GM19025 (cell line): Measurements from ENCODE around the gene ERBB3.
A peak's percentile ranks its signal among the peaks of the same experiment; 100 is the strongest.
"Not testable (repeated sequence)": the region's sequence is repeated elsewhere in the genome, so short reads cannot be mapped to it uniquely, and the experiment has no call there.

Experiments used
- ATAC-seq: cut with Tn5 transposase; IDR thresholded peaks from one replicate; pipeline ENCODE4 v1.9.1; 2021; ENCODE audit warnings: mild to moderate bottlenecking, low read depth, moderate library complexity; ENCODE audit not compliant: unreplicated experiment

The ERBB3 gene

DNA sequence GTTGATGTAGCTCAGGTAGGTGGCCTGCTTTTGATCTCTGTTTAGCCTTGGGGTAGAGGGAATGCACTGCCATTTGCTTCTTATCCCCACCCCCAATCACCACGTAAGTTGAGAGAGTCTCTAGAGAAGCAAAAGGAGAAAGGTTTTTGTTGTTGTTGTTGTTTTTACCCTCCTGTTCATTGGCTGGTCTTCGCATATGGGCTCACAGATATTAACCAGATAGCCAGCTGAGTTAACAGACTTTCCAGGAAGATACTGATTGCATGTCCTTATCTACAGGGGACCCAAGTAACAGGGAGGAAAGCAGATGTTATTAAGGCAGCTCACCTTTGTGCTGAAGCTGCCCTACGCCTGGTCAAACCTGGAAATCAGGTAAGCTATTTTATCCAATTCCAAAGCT, 27.3 kb downstream of the ERBB3 start:
- ATAC-seq: no peak

DNA sequence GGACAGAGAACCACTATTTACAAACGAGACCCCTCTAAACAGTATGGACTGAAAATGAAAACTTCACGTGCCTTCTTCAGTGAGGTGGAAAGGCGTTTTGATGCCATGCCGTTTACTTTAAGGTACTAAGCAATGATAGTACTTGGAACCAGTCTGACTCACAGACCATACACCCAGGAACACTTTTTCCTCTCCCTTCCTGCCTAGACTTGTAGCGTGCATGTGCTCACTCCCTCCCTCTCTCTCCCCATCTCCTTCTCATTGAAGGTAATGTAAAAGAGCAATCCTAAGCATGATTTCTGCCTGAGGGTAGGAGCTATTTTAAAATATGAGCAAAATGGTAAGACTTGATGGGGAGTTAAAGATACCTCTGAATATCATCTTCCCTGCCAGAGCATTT, 30.6 kb downstream of the ERBB3 start:
- no peak for ATAC-seq

- no peak for ATAC-seq
Observed at GRCh38 chr12:56114084-56114483, 34.1 kb downstream of the ERBB3 start.

GRCh38 chr12:56115329-56115728, 35.4 kb downstream of the ERBB3 start:
- ATAC-seq: no peak

- peak; percentile 35 for ATAC-seq
Observed at GRCh38 chr12:56116267-56117081, 36.5 kb downstream of the ERBB3 start, which contains the start of gene RPL41. RPL41 (plus strand) TSS chr12:56116633.

GRCh38 chr12:56117082-56117706, 37.2 kb downstream of the ERBB3 start:
- not testable (repeated sequence) for ATAC-seq

DNA sequence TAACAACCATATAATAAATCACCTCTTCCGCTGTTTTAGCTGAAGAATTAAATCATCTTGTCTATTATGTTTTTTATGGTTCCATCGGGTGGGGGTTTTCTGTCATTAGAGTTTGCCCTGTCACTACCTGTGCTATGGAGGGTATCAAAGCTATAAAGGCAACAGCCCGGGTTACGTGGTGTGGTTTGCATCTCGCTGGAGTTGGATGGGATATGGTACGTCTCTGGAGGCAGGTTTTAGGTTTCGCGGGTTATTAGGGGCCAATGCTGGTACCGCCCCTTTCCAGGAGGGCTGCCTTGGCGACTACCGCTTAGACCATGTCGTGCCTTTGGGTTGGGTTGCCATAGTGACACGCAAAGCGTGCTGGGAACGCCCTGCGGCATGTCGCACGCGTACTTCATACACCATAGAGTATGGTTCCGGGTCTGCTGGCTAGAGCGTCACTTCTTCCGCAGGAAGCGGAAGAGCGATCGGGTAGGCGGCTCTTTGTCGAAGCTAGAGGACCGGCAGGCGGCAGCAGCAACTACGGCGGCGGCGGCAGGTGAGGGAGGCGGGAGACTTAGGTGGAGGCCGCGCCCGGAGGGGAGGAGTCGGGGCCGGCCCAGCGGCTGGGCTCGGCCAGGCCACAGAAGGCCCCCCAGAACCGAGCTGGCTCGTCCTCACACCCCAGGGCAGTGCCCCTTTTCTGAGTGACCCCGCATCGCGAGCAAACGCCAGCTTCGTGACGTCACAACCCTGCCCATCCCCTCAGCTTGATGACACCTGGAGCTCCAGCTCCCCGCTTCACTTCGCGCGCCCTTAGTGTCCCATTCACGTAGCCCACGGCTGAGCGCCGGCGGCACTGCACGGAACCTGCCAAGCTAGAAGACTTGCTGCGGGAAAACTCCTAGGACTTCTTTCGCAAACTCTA, 38.1 kb downstream of the ERBB3 start, which contains the start of gene ZC3H10:
Gene ZC3H10, plus strand, starts transcription at position 489 of the 910 bp plus-strand sequence. CDS start 2,297 bp downstream, outside the sequence.
- peak; percentile 78 for ATAC-seq

DNA sequence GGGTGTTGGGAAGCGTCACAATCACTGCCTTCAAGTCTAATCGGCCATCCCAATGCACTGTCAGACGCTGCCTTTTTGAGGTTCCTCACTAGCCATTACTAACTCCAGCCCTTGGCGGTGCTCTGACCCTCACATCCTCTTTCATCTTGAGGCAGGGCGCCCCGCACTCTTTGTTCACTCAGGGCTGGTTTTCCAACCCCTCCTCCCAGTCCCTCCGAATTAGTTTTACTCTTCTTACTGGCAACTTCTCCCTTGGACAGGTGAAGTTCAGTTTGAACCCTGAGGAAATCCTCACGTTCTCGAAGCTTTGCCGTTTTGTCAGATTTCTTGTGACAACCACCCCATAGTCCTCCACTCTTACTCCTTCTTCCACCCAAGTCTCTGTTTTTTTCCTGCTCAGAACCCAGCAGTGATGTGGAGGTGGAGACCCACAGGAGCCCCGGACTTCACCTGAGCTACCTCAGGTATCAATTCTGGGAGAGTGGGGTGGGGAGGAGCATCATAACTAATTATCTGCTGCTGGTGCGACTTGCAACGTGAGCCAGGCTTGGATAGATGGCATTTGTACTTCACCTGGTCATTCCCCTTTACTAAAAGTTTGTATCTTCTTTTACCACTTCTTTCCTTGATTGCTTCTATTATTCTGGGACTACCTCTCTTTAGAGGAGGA, 38.9 kb downstream of the ERBB3 start:
- ATAC-seq: no peak

GRCh38 chr12:56119361-56119796, 39.4 kb downstream of the ERBB3 start:
- ATAC-seq: no peak

DNA sequence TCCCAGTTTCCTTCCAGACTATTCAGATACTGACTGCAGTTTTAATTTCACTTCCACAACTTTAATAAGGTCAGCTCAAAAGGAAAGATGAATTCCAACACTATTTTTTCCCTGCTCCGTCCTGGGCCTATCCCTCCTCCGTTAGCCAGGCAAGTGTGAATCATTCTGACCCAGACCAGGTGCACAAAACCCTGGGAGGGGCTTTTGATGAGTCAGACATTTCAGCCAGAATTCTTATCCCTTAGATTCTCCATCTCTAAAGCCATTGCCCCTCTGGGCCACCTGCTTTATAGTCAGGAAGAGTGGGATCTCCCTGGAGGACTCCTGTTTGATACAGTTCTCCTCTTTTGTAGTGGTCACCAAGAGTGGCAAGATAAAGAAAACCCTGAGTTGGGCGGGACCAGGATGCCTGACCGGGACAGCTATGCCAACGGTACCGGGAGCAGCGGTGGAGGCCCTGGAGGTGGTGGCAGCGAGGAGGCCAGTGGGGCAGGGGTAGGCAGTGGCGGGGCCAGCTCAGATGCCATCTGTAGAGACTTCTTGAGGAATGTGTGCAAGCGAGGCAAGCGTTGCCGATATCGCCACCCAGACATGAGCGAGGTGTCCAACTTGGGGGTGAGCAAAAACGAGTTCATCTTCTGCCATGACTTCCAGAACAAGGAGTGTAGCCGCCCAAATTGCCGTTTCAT, 40.3 kb downstream of the ERBB3 start:
- ATAC-seq: no peak

DNA sequence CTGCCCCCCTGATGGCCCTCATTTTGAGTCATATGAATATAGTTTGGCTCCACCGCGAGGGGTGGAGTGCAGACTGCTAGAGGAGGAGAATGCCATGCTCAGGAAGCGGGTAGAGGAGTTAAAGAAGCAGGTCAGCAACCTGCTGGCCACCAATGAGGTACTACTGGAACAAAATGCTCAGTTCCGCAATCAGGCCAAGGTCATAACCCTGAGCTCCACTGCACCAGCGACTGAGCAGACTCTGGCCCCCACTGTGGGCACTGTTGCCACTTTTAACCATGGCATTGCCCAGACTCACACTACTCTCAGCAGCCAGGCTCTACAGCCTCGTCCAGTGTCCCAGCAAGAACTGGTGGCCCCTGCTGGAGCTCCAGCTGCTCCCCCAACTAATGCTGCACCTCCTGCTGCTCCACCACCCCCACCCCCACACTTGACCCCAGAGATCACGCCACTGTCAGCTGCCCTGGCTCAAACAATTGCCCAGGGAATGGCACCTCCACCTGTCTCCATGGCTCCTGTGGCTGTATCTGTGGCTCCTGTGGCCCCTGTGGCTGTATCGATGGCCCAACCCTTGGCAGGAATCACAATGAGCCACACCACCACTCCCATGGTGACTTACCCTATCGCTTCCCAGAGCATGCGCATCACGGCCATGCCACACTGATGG, 41.4 kb downstream of the ERBB3 start:
- ATAC-seq: no peak

- no peak for ATAC-seq
Observed at GRCh38 chr12:56122637-56123036, 42.7 kb downstream of the ERBB3 start.

- ATAC-seq: no peak
Observed at GRCh38 chr12:56124133-56124532, 44.2 kb downstream of the ERBB3 start.

DNA sequence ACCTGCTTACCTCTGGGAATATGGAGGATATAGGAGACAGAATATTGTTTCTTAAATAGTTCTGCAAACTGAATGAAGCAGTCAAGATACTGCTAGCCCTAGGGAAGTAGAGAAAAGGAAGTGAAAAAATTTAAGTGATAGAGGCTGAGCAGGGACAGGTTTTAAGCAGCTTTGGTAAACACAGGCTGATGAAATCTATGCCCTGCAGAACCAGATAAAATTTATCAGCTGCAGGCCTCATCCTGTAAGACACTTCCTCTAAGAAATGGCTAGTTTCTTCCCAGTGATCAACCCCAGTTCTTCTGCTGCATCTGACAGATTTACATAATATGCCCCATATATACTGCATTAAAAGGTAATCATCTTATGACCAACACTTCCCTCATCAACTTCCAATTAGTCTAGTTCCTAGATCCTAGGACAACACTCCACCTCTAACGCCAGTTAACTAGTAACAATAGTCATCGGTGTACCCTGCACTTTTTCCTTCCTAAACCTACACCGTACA, 46.8 kb downstream of the ERBB3 start:
- ATAC-seq: no peak

DNA sequence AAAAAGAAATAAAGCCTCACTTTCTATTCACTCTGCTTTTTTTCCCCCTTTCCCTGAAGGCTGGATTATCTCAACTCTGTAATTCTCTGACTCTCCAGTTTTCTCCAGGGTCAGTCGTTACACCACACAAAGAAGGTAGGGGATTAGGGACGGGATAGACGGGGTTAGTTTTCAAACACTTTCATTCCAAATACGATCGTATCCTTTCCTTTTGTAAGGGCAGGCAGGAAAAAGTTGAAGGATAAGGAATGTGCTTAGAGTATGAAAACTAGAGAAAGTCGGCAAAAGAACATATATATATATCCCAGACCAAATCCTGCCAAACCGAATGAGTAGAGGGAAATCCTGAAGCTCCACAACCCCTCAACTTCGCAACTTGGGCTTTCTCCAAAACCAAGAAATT, 47.5 kb downstream of the ERBB3 start:
- no peak for ATAC-seq

DNA sequence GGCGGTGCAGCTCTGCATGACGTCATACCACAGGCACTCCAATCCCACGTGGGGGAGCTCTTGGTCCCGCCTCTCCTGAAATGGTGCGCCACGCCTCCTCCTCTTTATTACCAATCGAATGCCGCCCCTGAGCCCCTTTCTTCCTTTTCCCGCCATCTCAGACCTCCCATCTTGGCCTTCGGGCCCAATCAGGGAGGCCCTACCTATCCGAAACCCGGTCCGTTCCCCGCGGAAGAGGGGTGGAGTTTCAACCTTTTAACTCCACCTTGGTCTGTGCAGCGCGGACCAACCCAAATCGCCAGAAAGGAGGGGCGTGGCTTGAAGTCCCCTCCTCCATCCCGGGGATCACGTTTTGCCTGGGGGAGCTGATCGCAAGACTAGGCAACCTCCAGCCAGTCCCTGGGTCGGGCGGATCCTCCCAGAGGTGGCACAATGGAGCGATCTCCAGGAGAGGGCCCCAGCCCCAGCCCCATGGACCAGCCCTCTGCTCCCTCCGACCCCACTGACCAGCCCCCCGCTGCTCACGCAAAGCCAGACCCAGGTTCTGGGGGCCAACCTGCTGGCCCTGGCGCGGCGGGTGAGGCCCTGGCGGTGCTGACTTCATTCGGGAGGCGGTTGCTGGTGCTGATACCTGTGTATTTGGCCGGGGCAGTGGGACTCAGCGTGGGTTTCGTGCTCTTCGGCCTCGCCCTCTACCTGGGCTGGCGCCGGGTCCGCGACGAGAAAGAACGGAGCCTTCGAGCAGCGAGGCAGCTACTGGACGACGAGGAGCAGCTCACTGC, 48.1 kb downstream of the ERBB3 start, which contains the start of gene ESYT1:
Gene ESYT1, plus strand, starts transcription at position 380 of the 782 bp plus-strand sequence. Its CDS starts 53 bp downstream, at position 433.
- ATAC-seq: peak; percentile 91

DNA sequence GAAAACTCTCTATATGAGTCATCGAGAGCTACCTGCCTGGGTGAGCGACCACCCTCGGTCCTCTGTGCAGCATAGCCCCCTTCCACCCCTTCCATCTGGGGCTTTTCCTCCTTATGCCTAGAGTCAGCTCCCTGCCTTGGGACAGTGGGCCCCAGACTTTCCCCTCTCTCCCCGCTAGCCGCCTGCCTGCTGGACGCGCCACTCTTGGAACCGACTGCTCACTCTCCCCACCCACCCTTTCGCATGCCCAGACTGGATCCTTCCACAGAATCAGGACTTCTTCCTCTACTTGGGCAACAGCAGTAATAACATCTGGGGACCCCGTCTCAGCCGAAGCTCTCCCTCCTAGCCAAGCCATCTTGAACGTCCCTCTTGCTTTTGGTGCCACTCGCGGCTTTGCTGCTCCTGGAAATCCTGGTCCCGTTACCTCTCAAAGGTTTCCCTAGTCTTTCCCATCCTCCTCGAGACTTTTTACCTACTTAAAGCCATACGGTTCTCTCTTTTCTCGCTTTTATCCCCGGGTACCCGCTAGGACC, 48.8 kb downstream of the ERBB3 start:
- ATAC-seq: no peak
